Stimulated activated CD4-positive, alpha-beta T cell treated with anti-CD3 and anti-CD28 coated beads, TNF-alpha, amount 100 ng/mL, for 1 hour (primary cell): Measurements from ENCODE around the gene GJA9.
"Not testable (repeated sequence)": the region's sequence is repeated elsewhere in the genome, so short reads cannot be mapped to it uniquely, and the experiment has no call there.

ENCODE experiments used
- DNase-seq, 3 donors: peaks; one replicate each; pipeline ENCODE4 v3.0.0-alpha.2; 2020; ENCODE audit warnings: low read depth in 3 of 3, low spot score in 1 of 3

The GJA9 gene

DNA sequence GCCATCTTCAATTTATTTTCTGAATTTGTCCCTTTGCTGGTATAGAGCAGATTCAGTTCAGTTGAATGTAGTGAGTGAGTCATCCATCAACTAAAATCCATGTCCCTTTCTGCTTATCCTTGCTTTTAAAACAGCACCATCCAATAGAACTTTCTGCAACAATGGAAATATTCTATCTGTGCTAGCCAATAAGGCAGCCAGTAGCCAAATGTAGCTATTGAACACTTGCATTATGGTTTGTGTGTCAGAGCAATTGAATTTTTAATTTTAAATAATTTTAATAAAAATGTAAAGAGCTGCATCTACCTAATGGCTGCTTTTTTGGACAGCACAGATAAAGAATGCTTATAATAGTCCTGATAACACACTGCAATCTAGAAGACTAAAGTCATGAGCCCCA, at the start of gene GJA9:
Gene GJA9, minus strand, starts transcription at position 101 of the 400 bp plus-strand sequence. CDS start 5,489 bp downstream, outside the sequence.
- DNase-seq = no peak

DNA sequence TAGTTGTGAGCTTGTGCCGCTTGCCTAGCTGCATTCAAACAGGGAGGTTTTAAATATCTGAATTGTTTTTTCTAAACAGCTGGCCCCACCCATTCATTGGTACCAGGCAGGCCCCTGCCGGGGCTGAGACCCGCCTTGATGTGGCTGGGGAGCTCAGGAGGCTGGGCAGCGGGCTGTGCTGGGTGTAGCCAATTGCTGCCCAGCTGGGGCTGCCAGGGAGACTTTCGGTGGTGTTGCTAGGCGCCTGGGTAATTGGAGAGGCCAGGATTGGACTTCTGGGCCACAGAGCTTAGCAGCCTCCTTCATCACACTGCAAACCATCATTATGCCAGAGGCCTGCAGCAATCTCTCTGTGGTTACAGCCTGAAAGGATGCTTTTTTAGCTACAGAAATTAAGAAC, 48.1 kb upstream of the GJA9 start:
- DNase-seq = no peak

DNA sequence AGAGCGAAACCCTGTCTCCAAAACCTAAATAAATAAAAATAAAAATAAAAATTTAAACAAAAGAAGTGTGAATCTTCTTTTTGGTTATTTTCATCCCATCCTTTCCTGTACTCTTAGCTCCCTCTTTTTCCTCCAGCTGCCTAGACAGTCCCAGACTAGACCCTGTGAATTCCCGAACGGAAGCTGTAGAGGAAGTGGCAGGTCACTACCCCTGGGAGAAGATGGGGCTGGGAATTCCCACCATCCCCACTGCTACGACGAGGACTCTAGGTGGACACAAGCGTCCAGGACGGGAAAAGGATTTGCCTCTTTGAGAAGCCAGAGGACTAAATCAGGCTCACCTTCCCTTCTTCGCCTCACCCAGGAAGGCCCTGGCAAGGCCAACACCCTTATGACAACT, 47.7 kb upstream of the GJA9 start:
- no peak for DNase-seq

DNA sequence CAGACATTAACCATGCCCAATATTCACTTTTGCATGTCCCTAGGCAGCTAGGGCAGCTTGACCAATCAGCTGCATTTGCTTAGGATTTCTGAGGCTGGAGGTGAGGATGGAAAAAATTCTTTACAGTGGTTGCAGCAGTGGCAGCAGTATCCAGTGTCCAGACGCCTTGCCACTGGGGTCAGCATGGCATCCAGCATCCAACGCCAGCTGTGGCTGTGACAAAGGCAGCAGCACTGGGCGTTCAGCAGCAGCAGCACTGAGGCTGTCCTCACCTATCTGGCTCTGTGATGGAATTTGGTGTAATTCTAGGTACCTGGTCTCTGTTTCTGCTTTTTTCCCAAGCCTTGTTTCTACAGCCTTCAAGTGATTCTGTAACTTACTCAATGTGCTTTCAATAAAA, 44.7 kb upstream of the GJA9 start:
- DNase-seq = no peak

DNA sequence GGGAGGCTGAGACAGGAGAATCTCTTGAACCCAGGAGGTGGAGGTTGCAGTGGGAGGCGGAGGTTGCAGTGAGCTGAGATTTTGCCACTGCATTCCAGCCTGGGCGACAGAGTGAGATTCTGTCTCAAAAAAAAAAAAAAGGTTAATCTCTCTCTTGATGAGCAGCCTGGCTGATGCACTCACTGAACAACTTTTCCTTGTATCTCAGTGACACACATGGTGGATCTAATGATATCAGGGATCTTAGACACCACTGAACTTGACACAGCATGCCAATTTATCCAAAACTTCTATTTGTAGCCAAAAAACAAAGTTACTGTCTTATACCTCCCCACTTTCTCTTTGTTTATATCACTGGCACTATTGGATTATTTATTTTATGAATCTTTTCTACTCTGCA, 44.0 kb upstream of the GJA9 start:
- DNase-seq = no peak

DNA sequence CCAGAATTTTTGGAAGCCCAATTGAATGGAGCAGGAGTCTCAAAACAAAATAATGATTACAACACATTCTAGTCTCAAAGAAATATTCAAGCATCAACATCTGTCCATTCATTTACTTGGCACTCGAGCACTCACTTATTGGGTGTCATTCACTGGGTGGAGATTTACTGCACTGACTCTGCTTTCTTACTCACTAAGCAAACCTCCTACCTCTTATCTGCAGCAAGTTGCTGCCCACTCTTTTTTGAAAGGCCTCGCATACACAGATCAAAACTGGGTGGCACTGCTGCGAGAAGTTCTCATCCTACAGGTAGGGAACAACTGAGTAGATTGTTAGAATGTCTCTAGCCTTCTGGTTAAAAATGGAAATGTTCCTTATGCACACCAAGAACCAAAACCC, 42.2 kb upstream of the GJA9 start:
- no peak for DNase-seq

DNA sequence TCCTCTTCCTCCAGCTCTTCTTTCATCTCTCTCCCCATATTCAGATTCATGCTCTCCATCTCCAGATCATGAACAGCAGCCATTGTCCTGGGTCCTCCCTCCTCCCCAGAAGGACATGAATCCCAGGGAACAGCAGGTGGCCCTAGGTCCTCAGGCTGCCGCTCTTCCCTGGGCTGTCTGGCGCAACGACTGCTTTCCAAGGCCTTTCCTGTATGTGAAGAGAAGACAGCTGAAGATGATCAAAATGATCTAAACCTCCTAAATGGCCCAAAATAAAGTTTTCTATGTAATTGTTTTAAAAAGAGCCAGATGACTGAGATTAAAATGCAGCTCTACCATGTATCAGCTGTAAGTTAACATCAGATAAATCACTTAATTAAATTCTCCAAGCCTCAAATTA, 37.7 kb upstream of the GJA9 start:
- no peak for DNase-seq

DNA sequence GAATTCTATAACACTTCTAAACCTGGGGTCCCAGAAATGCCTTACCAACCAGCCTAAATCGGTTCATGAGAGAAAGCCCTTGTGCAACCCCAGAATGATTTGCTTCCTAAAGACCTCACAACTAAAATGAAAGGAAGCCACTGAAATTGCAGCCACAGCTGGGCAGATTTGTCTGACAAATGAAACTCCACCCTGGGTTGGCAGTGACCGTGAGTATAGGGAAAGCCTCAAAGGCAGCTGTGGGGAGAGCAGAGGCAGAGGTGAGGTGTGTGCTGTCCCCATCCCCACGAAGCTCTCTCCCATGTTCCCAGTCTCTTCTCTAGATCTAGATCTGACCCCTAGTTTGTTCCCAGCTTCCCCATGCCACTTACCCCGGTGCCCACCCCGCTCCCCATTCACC, 37.2 kb upstream of the GJA9 start:
- no peak for DNase-seq

DNA sequence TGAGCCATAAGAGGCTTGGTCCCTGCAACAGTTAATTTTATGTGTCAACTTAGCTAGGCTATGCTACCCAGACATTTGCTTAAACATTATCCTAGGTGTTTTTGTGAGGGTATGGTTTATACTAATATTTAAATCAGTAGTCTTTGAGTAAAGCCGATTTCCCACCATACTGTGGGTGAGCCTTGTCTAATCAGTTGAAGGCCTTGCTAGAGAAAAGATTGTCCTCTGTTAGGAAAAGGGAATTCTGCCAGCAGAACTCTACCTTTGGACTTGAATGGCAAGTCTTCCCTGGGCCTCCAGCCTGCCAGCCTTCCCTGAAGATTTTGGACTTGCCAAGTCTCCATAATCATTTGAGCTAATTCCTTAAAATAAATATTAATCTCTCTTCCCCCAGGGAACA, 36.4 kb upstream of the GJA9 start:
- DNase-seq = no peak

DNA sequence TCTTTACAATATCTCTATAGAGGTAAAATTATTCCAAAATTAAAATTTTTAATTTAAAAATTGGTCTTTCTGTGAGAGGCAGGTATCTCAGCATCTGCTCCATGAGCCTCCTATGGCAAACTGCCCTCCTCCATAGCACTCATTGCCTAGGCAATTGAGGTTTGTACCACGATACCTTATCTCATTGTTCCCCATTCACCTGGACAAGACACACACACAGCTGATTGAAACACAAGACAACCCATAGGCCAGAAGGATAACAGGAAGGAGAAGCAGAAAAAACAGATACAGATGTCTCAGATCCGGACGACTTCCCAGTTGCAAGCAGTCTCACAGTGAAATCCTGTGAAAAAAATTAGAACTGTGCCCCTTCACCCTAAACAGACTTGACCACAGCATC, 36.0 kb upstream of the GJA9 start:
- no peak for DNase-seq

DNA sequence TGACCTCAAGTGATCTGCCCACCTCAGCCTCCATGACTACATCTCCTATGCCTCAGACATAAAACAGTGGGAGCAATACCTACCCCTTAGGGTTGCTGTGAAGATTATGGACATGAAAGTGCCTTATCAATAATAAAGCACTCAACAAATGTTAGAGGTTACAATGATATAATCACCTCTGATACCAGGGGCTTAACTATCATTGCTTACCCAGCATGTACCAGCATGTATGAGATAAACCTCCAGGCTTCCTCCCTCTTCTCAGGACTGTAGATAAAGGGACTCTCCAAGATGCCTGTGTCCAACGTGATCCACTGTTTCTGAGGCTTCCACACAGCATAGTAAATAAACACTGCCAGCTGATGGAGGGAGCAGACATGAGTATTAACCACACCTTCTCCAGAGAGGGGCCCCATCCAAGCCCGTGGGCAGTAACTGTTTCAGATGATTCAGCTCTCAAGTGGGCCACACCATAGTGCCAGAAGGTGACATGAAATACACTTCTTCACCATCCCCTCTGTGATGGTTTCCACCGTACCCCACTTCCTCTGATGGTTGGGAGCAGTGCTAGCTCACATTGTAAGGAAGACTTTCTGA, 34.1 kb upstream of the GJA9 start:
- no peak for DNase-seq

DNA sequence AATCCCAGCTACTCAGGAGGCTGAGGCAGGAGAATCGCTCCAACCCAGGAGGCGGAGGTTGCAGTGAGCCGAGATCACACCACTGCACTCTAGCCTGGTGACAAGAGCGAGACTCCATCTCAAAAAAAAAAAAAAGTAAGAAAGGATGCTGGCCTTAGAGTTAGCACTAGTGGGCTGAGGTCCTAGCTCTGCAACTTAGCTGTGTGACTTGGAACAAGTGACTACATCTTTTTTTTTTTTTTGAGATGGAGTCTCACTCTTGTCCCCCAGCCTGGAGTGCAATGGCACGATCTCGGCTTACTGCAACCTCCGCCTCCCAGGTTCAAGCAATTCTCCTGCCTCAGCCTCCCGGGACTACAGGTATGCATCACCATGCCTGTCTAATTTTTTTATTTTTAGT, 33.5 kb upstream of the GJA9 start:
- not testable (repeated sequence) for DNase-seq

DNA sequence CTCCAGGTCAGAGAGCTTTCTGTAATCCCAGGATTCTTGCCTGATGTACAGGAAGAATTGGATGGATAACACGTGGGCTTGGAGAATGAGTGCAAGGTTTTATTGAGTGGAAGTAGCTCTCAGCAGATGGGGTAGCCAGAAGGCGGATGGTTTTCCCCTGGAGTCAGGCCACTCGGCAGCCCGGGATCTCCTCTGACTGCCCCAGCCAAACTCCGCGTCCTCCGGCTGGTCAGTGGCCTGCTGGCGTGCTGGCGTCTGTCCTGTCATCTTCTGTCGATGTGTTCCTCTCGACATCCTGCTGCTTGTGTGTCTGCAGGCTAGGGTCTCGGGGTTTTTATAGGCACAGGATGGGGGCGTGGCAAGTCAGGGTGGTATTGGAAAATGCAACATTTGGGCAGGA, 27.4 kb upstream of the GJA9 start:
- DNase-seq = no peak

DNA sequence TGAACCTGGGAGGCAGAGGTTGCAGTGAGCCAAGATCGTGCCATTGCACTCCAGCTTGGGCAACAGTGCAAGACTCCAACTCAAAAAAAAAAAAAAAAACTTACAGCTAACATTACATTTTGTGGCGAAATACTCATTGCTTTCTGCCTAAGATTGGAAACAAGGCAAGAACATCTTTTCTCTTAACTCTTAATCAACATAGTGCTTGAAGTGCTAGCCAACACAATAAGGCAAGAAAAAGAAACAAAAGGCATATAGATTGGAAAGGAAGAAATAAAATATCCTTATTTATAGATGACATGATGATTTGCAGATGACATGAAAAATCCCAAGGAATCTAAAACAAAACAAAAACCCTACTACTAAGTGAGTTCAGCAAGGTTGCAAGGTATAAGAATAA, 24.6 kb upstream of the GJA9 start:
- DNase-seq = no peak

DNA sequence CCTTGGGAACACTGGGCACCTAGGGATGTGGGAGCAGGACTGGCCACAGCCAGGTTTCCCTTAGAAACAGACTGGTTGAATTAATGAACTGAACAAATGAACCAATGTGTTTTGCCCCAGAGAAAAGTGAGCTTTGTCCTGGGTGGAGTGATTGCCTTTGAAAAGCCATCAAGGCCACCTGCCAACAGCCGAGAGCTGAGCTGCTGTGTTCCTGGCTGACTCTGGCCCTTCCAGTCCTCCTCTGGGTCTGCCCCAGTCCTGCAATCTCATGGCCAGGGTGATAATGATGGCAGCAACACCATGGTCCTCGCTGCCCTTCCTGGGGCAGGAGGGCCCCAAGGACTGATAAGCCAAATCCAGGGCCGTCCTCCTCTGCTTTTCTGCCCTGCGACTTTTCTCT, 18.2 kb upstream of the GJA9 start:
- no peak for DNase-seq

DNA sequence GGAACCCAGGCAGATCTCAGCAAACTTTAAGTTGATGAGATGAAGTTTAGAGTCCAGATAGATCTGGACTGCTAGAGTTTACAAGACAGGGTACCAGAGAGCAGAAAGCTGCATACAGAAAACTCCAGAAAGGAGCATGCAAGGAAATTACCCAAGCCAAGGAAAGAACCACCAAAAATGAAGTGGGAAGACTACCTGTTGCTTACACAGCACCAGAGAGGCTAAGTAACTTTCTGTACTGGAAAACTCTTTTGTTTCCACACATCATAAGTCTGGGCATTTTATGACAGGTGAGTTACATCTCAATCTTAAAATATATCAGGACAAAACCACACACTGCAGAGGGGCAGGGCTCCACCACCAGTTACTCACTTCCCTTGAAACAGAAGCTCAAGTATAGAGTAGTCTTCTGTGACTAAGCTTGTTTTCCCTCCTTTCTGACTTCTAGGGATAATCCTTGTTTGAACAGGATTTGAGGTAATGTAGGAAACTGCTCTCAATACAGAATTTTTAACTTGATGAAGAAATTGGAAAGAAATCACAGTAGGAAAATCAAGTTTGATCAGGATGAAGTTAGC, 17.4 kb upstream of the GJA9 start:
- no peak for DNase-seq

DNA sequence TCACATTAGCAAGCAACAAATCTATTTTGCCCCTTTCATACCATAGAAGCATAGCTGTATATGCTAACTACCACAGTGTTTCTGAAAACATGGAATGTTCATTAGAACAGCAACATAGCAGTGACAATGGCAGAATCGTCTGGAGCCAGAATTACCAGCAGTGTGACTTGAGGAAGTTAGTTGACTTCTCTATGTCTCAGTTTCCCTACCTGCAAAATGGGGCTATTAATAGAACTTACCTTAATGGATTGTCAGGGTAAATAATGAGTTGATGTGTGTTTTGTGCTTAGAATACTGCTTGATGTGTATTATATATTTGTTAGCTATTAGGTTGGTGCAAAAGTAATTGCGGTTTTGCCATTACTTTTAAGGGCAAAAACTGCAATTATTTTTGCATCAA, 14.8 kb upstream of the GJA9 start:
- DNase-seq = no peak

DNA sequence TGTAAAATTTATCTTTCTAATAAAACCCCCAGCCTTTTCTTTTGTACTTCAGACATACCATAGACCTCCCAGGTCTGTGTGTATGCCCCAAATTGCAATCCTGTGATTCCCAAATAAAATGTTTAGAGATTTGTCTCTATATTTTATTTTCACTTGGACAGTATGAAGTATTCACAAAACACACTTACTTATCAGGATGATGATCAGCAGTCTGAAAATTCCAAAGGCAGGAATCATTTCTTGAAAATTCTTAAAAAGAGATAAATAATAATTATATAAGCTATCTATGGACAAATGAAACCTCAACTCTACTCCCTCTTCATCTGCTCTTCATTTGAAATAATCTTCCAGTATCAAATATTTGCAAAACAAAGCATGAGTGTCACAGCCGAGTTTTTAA, 11.6 kb upstream of the GJA9 start:
- DNase-seq = no peak

DNA sequence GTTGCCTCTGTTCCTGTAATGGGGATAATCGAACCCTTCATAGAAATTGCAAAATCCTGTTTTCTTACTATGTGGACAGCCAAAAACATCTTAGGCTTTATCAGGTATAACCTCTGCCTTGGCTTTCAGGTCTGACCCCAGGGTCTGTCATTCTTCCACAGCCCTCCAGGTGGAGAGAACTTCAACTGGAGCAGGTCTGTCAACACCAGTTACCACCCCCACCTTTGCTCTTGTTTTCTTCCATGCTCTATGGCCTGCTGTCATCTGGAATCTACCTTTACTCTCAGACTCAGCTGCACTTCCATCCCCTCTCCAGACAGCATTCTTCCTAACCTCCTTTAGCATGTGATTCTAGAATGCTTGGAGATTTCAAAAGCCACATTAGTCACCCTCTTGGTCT, 10.4 kb upstream of the GJA9 start:
- DNase-seq = no peak

DNA sequence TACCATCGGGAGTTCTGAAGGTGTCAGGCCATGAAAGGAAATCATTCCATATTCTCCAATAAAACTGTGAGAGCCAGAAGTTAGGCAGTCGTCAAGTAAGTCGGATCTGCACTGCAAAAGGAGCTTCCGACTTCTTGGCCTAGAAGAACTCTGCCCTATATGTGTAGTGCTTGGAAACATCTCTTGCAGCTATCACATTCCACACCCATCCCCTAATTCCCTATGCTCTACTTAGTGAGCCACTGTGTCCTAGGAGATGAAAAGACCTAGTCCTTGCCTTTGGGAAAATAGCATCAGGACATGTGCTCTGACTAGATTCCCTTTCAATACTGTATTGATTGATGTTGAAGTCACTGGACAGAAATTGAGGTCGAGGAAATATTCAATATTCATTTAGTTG, 8.2 kb upstream of the GJA9 start:
- no peak for DNase-seq

DNA sequence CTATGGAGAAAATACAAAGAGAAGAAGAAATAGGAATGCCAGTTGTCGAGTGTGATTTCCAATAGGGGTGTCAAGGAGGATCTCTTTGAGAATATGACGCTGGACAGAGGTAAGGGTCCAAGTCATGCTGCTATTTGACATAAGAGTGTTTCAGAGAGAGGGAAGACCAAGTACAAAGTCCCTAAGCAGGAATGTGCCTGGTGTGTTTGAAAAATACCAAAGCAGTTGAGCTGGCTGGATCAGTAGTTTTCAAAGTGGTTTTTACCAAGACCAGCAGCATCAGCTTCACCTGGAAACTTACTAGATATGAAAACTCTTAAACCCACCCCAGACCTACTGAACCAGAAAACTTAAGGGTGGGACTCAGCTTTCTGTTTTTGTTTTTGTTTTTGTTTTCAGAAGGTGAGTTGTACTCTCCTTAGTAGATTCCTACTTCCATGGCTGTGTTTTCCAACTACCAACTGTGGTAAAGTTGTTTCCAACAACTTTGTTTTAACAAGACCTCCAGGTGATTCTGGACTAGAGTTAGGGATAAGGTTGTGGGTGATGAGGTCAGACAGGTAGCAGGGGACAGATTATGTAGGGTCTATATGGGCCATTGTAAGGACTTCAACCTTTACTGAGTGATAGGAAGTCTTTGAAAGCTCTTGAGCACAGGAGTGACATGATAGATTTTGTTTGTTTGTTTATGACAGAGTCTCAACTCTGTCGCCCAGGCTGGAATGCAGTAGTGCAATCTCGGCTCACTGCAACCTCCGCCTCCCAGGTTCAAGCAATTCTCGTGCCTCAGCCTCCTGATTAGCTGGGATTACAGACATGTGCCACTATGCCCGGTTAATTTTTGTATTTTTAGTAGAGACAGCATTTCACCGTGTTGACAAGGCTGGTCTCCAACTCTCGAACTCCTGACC, 7.3 kb upstream of the GJA9 start:
- DNase-seq = no peak

DNA sequence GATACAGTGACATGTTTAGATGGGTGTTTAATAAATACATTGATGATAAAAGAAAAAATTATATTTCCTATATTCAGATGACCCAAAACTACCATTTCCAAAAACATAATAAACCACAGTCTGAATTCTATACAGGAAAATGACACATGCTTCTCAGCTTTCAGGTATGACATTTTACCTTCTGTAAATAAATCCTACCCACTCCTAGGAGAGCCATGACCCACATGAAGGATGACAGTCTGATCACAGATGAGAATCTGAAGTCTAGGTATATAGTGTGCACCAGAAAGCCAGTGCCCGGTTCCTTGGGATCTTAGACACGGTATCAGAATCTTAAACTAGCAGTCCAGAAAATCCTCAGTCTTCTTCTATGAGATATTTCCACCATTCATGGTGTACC, 3.7 kb upstream of the GJA9 start:
- DNase-seq = no peak

DNA sequence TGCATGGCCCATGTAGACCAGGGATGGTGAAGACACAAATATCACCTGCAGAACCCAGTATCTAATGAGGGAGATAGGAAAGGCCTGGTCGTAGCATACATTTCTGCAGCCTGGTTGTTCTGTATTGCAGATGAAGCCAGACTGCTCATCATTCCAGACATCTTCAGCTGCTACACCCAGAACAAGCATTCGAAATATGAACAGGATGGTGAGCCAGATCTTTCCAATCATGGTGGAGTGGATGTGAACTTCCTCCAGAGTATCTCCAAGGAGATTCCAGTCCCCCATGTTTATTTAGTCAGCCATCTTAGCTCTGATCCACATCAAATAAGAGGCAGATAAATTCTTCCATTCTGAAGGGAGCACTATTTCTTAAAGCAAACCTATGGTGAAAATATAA, 5.6 kb downstream of the GJA9 start:
- no peak for DNase-seq
